ENCODE measurements around the gene HECTD4.
"Not testable (repeated sequence)": the region's sequence is repeated elsewhere in the genome, so short reads cannot be mapped to it uniquely, and the experiment has no call there.

Gene HECTD4

GRCh38 chr12:112244902-112245301, 137.3 kb downstream of the HECTD4 start:
- not testable (repeated sequence) for DNase-seq

- no peak for DNase-seq
Measured at GRCh38 chr12:112243255-112244110, 138.7 kb downstream of the HECTD4 start.

GRCh38 chr12:112241176-112241575, 141.1 kb downstream of the HECTD4 start:
- no peak for DNase-seq

GRCh38 chr12:112239881-112240280, 142.3 kb downstream of the HECTD4 start:
- DNase-seq: no peak

GRCh38 chr12:112239020-112239419, 143.2 kb downstream of the HECTD4 start:
- DNase-seq: no peak

- no peak for DNase-seq
Measured at GRCh38 chr12:112238441-112238840, 143.8 kb downstream of the HECTD4 start.

- no peak for DNase-seq
Measured at GRCh38 chr12:112236786-112237185, 145.4 kb downstream of the HECTD4 start.

GRCh38 chr12:112236386-112236785, 145.8 kb downstream of the HECTD4 start:
- no peak for DNase-seq

- no peak for DNase-seq
Measured at GRCh38 chr12:112234303-112234702, 147.9 kb downstream of the HECTD4 start.

GRCh38 chr12:112233242-112233641, 149.0 kb downstream of the HECTD4 start:
- DNase-seq: no peak

GRCh38 chr12:112230136-112230535, 152.1 kb downstream of the HECTD4 start:
- no peak for DNase-seq

GRCh38 chr12:112226768-112227167, 155.5 kb downstream of the HECTD4 start:
- DNase-seq: no peak

GRCh38 chr12:112220628-112221027, 161.6 kb downstream of the HECTD4 start:
- DNase-seq: not testable (repeated sequence)

GRCh38 chr12:112219195-112219594, 163.0 kb downstream of the HECTD4 start:
- no peak for DNase-seq

GRCh38 chr12:112218150-112218549, 164.1 kb downstream of the HECTD4 start:
- DNase-seq: no peak

GRCh38 chr12:112217647-112218046, 164.6 kb downstream of the HECTD4 start:
- DNase-seq: no peak

GRCh38 chr12:112216223-112216622, 166.0 kb downstream of the HECTD4 start:
- DNase-seq: no peak

GRCh38 chr12:112214064-112214463, 168.2 kb downstream of the HECTD4 start:
- no peak for DNase-seq

- no peak for DNase-seq
Measured at GRCh38 chr12:112208301-112208910, 173.8 kb downstream of the HECTD4 start.

GRCh38 chr12:112207397-112207924, 174.8 kb downstream of the HECTD4 start:
- DNase-seq: no peak

GRCh38 chr12:112206944-112207343, 175.3 kb downstream of the HECTD4 start:
- DNase-seq: no peak

GRCh38 chr12:112199136-112199535, 183.1 kb downstream of the HECTD4 start:
- DNase-seq: no peak

- DNase-seq: no peak
Measured at GRCh38 chr12:112198120-112198733, 184.0 kb downstream of the HECTD4 start.
